OCI-LY7 (cell line): ENCODE data around the gene RTBDN. TPM values are rescaled to one million over a fixed set of nuclear protein-coding genes. Genes with fewer than 3 reads are reported as not detected.

ENCODE experiments used
- Bru-seq: library from RNA; stranded (reverse); fragments of 400-500 nt; gene quantifications from one replicate; lab custom pipeline; 2021; lab: Mats Ljungman, UMichigan
- BruChase-seq, 2 experiments: library from RNA; stranded (reverse); fragments of 400-500 nt; gene quantifications; one replicate each; lab custom pipeline; 2021; lab: Mats Ljungman, UMichigan
- BruUV-seq: library from RNA; stranded (reverse); fragments of 400-500 nt; replicated peaks from 2 replicates; lab custom pipeline; 2021; lab: Mats Ljungman, UMichigan
- CTCF ChIA-PET: fragments of 300-600 bp; sonication (Branson Sonifier 250); formaldehyde crosslinking; loops from one replicate; lab custom pipeline; 2022; ENCODE audit warnings: antibody characterized with exemption; ENCODE audit not compliant: unreplicated experiment; lab: Charles Lee
- POLR2A ChIA-PET: fragments of 300-600 bp; sonication (Branson Sonifier 250); formaldehyde crosslinking; loops from one replicate; lab custom pipeline; 2022; ENCODE audit warnings: antibody characterized with exemption; lab: Charles Lee
- DNase-seq: peaks from one replicate; pipeline ENCODE4 v3.0.0-alpha.2; 2015; ENCODE audit warnings: low spot score
- H2AFZ ChIP-seq: fragments of 200-600 bp; sonication (generic), shearing (Covaris generic); 2 replicates; pipeline ENCODE4 v1.6.1; 2014; ENCODE audit warnings: mild to moderate bottlenecking, antibody characterized with exemption, low read length, moderate library complexity
- H3K27ac ChIP-seq: fragments of 200-600 bp; sonication (generic); 2 replicates; pipeline ENCODE4 v1.5.1; 2014; ENCODE audit warnings: mixed run types, low read depth, mild to moderate bottlenecking, moderate library complexity, low read length, inconsistent platforms; ENCODE audit not compliant: poor library complexity, severe bottlenecking
- H3K36me3 ChIP-seq: fragments of 200-600 bp; sonication (generic); 2 replicates; pipeline ENCODE4 v1.6.1; 2014; ENCODE audit warnings: mild to moderate bottlenecking, antibody characterized with exemption, low read length, moderate library complexity, mixed read lengths; ENCODE audit not compliant: insufficient read depth
- H3K4me1 ChIP-seq: fragments of 200-600 bp; sonication (generic); 2 replicates; pipeline ENCODE4 v1.5.1; 2014; ENCODE audit warnings: mild to moderate bottlenecking, low read length; ENCODE audit not compliant: insufficient read depth, poor library complexity, severe bottlenecking
- H3K4me2 ChIP-seq: fragments of 200-600 bp; sonication (generic); 2 replicates; pipeline ENCODE4 v1.6.1; 2014; ENCODE audit warnings: mild to moderate bottlenecking, low read length
- H3K4me3 ChIP-seq: fragments of 200-600 bp; sonication (generic); 2 replicates; pipeline ENCODE4 v1.5.1; 2014; ENCODE audit warnings: mild to moderate bottlenecking, low read depth, low read length; ENCODE audit not compliant: poor library complexity, severe bottlenecking
- H3K79me2 ChIP-seq: fragments of 200-600 bp; sonication (generic); 2 replicates; pipeline ENCODE4 v1.6.1; 2016; ENCODE audit warnings: low read depth, mild to moderate bottlenecking, low read length, moderate library complexity, mixed read lengths; ENCODE audit not compliant: insufficient read depth
- H3K9me2 ChIP-seq: fragments of 200-600 bp; sonication (generic); 2 replicates; pipeline ENCODE4 v1.6.1; 2016; ENCODE audit warnings: mild to moderate bottlenecking, low read length, mixed read lengths; ENCODE audit not compliant: insufficient read depth
- H3K9me3 ChIP-seq: fragments of 200-600 bp; sonication (generic); 2 replicates; pipeline ENCODE4 v1.6.1; 2014; ENCODE audit warnings: mild to moderate bottlenecking, mixed run types, low read length, mixed read lengths
- H4K20me1 ChIP-seq: fragments of 200-600 bp; sonication (generic); 2 replicates; pipeline ENCODE4 v1.6.1; 2014; ENCODE audit warnings: mild to moderate bottlenecking, antibody characterized with exemption, low read length, moderate library complexity, mixed read lengths; ENCODE audit not compliant: insufficient read depth
- CTCF ChIP-seq: fragments of 200-600 bp; sonication (generic); conservative IDR thresholded peaks from 2 replicates; pipeline ENCODE4 v1.5.1; 2014; ENCODE audit warnings: mild to moderate bottlenecking, antibody characterized with exemption, low read length, moderate library complexity, mixed read lengths
- EZH2phosphoT487 ChIP-seq: fragments of 200-600 bp; sonication (generic); IDR thresholded peaks from 2 replicates; pipeline ENCODE4 v1.6.1; 2018; ENCODE audit warnings: low read depth, borderline replicate concordance, mild to moderate bottlenecking, mixed run types, antibody characterized with exemption, low read length, moderate library complexity, mixed read lengths
- intact Hi-C: fragments of 100-400 bp; cut with micrococcal nuclease; formaldehyde crosslinking; loops from one replicate; pipeline ENCODE4 v1.10.0; 2022; ENCODE audit not compliant: unreplicated experiment
- long read RNA-seq: library from polyadenylated mRNA; stranded (forward); transcript quantifications from one replicate; pipeline ENCODE4 v2.0.0, GENCODE V29; 2022
- total RNA-seq, 2 experiments: library from RNA; depleted of rRNA in 1 of 2; stranded (reverse); fragments of >200 nt in 1 of 2; shearing (Covaris generic) in 1 of 2; gene quantifications; 2 replicates each; pipeline ENCODE4 v1.2.3, GENCODE V29; 2014 to 2022

Gene RTBDN
- total RNA-seq (2014; rRNA removed; shearing (Covaris generic)) (not detected in 2 replicates), total RNA-seq (2022) (0.94 and 1.2 TPM in 2 replicates), Bru-seq, nascent RNA (percentile 18 among the genes with signal in this experiment), BruChase-seq, experiment 1, labeled RNA remaining after a 6-hour chase (percentile 20 among the genes with signal in this experiment), BruChase-seq, experiment 2, labeled RNA remaining after a 2-hour chase (percentile 9 among the genes with signal in this experiment)
- long read RNA-seq: 0 reads

GRCh38 chr19:12834566-12834943, at the start of gene RTBDN:
Gene RTBDN, minus strand, starts transcription at chr19:12834579. Its CDS starts 4,600 bp downstream, at chr19:12829979.
- Histone ChIP-seq H2AFZ (peak within 1 kb of the TSS; percentile 73; the same call in 1 of the 2 replicates), H3K4me3 (peak within 1 kb of the TSS; percentile 70), H3K36me3 (no peaks in the 10 kb centered on the region), H3K9me3 (no peaks in the 10 kb centered on the region), H3K27ac (no peak within 1 kb of the TSS), H3K4me2 (peak within 1 kb of the TSS; percentile 72), H3K4me1 (peaks cover 51% of the 10 kb centered on the region), H4K20me1 (no peaks in the 10 kb centered on the region), H3K79me2 (no peaks in the 10 kb centered on the region), H3K9me2 (no peaks in the 10 kb centered on the region)
- POLR2A ChIA-PET: interaction anchor here (0.5 to 0.6 kb wide), 2 partner anchors 48 to 119 kb away, joined by 3 read pairs; no protein-coding TSS in a partner anchor
- BruUV-seq: no TSS peak
- CTCF ChIA-PET: no interaction called here
- DNase-seq: no peak
- TF ChIP-seq CTCF (no peak), EZH2phosphoT487 (no peak)
- intact Hi-C loops: no loop called here

- no peaks in the 10 kb centered on the region for H4K20me1 ChIP-seq
- ChIA-PET POLR2A (interaction anchor here (0.6 to 1.3 kb wide), 4 partner anchors 8 to 58 kb away, joined by 3 to 7 read pairs (median 4); partner anchors contain the start of gene GCDH), CTCF (interaction anchor here (0.6 kb wide), 1 partner anchor 7 kb away, joined by 3 read pairs; no protein-coding TSS in a partner anchor)
- H3K4me1 ChIP-seq: peaks cover 26% of the 10 kb centered on the region
- H3K4me3 ChIP-seq: no peak overlapping the region
- H3K4me2 ChIP-seq: no peak overlapping the region
- H3K9me2 ChIP-seq: no peaks in the 10 kb centered on the region
- no peaks in the 10 kb centered on the region for H3K79me2 ChIP-seq
- no TSS peak for BruUV-seq
- DNase-seq: no peak
- TF ChIP-seq CTCF (no peak), EZH2phosphoT487 (no peak)
- intact Hi-C loops: no loop called here
- H3K27ac ChIP-seq: no peak overlapping the region
- peaks cover 9% of the 10 kb centered on the region for H3K36me3 ChIP-seq
- H2AFZ ChIP-seq: no peak overlapping the region
- peaks cover 11% of the 10 kb centered on the region for H3K9me3 ChIP-seq
Measured at GRCh38 chr19:12882589-12882988, 48.2 kb upstream of the RTBDN start.
